GM12873 (cell line): ENCODE results near the gene SDK2.

Experiments used
- TF ChIP-seq, protein P1 (sequence below): IDR thresholded peaks from 2 replicates; pipeline ENCODE4 v1.5.1; 2012; ENCODE audit warnings: low read depth, mild to moderate bottlenecking, moderate library complexity, low read length, control low read depth; ENCODE audit not compliant: insufficient read depth; ENCODE audit errors: missing control alignments

Gene SDK2

DNA sequence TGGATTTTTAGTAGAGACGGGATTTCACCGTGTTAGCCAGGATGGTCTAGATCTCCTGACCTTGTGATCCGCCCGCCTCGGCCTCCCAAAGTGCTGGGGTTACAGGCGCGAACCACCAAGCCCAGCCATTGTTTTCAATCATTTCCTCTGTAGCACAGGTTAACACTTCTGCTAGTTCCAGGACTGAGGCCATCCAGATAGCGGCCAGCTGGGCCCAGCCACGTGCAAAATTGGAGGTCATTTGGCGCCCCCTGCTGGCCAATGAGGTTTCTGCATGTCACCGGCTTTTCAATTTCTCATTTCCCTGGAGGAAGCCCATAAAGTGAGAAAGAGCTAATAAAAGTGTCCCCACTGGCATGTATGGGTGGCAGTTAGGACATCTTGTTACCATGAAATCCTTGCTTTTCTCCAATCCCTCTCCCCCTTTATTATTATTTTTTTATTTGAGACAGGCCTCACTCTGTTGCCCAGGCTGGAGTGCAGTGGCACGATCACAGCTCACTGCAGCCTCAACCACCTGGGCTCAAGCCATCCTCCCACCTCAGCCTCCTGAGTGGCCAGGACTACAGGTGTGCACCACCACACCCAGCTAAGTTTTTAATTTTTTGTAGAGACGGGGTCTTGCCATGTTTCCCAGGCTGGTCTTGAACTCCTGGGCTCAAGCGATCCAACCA lies 274.3 kb downstream of the SDK2 start:
- TF ChIP-seq, protein P1, sequence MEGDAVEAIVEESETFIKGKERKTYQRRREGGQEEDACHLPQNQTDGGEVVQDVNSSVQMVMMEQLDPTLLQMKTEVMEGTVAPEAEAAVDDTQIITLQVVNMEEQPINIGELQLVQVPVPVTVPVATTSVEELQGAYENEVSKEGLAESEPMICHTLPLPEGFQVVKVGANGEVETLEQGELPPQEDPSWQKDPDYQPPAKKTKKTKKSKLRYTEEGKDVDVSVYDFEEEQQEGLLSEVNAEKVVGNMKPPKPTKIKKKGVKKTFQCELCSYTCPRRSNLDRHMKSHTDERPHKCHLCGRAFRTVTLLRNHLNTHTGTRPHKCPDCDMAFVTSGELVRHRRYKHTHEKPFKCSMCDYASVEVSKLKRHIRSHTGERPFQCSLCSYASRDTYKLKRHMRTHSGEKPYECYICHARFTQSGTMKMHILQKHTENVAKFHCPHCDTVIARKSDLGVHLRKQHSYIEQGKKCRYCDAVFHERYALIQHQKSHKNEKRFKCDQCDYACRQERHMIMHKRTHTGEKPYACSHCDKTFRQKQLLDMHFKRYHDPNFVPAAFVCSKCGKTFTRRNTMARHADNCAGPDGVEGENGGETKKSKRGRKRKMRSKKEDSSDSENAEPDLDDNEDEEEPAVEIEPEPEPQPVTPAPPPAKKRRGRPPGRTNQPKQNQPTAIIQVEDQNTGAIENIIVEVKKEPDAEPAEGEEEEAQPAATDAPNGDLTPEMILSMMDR, result peak; percentile 81

DNA sequence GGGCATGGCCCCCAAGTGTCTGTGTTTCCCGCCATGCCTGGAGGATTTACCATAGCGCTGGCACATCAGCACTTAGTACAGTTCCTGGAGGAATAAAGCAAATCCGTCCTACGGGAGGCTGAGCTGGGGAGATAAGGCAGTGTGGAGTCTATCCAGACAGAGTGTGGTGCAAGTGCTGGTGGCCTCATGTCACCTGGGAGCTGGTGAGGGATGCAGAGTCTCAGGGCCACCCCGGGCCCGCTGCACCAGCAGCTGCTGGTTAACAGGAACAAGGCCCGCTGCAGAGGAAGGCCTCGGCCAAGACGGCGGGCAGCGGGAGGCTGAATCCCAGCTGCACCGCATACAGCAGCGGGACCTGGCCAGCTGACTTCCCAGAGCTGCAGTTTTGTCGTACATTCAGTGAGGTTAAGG lies 275.1 kb downstream of the SDK2 start:
- TF ChIP-seq, protein P1, result no peak

DNA sequence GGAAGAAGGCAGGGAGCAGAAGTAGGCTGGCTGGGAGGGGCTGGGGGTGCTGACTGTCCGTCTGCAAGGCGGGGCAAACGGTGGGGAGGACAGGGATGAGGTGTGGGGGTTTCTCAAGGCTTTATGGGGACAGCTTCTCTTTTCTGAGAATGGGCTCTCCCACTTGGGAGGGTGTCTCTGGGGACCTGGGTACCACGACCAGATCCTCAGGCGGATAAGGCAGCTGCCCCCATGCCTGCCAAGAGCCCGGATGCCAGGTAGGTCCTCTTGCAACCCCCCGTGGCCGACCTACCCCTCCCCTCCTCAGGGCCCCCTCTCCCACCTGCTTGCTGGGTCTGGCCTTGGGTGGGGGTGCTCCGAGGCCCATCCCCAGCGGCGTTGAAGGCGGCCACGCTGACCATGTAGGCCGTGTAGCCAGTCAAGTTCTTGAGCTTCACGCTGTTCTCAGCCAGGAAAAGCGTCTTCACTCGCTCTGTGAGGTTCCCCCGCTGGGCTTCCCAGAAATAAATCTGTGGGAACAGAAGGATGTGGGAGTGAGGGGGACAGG lies 276.1 kb downstream of the SDK2 start:
- TF ChIP-seq, protein P1, result no peak

DNA sequence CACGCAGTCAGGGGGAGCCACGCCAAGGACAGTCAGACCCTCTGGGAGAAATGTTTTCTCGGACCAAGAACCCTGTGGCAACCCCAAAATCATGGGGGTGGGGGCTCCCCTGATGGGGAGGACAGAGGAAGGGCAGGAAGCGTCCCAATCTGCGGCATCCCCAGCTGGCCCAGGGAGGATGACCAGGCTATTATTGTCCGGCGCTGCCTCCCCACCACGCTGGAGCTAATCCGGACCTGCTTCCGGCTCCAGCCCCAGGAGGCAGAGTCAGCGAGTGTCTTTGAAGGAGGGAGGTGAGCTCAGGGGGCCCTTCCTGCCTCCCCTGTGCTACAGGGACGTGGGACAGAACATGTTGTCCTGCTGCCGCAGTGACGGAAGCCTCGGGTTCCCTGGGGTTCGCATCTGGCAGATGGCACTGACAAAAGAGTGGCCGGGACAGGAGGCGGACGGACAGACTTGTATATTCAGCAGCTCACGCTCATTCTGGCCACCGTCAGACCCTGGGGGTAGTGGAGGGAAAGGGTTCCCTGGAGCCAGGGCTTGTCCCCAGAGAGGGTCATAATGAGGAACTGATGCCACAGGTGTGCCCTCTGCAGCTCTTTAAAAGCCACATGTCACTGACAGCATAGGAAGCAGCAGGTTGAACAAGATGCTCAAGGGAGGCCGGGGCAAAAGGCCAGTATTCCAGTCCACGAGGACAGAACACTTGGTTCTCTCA lies 278.2 kb downstream of the SDK2 start:
- TF ChIP-seq, protein P1, result no peak

DNA sequence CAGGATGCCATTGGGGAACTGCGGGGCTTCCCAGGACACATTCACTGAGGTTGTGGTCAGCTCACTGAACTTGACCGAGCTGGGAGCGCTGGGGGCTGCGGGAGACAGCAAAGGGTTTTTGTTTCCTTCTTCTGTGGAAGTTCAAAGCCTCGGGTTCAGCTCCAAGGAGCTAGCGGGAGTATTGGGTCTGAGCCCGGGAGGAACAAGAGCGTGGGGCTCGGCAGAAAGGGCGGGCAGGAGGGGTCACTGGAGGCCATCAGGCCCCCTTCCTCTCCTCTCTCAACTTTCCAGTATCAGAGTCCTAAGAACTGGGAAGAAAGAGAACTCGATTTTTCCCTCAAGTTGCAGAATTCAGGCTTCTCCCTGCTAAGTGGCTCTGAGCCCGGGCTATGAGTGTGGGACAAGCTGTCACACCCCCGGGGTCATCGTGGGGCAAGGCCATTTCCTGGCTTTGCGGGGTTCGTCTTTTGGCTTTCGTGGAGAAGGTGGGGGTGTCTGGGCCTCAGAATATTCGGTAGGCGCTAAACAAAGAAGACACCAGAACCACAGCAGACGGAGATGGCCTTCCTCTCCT lies 278.9 kb downstream of the SDK2 start:
- TF ChIP-seq, protein P1, result no peak

DNA sequence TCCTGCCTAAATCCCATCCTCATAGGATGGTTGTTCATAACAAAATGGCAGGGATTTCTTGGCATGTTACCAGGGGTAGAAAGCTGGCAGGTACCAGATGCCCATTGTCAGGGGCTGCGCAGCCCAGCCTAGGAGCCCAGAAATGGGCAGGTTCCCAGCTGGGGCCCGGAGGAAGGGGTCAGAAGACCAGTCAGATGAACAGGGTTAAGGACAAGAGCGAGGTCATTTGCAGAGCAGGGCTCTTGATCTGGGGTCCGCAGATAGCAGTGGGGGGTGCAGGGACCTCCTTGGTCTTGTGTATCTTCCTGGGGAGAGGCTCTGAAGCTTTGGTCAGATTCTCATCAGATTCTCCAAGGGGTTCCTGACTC lies 280.1 kb downstream of the SDK2 start:
- TF ChIP-seq, protein P1, result no peak

DNA sequence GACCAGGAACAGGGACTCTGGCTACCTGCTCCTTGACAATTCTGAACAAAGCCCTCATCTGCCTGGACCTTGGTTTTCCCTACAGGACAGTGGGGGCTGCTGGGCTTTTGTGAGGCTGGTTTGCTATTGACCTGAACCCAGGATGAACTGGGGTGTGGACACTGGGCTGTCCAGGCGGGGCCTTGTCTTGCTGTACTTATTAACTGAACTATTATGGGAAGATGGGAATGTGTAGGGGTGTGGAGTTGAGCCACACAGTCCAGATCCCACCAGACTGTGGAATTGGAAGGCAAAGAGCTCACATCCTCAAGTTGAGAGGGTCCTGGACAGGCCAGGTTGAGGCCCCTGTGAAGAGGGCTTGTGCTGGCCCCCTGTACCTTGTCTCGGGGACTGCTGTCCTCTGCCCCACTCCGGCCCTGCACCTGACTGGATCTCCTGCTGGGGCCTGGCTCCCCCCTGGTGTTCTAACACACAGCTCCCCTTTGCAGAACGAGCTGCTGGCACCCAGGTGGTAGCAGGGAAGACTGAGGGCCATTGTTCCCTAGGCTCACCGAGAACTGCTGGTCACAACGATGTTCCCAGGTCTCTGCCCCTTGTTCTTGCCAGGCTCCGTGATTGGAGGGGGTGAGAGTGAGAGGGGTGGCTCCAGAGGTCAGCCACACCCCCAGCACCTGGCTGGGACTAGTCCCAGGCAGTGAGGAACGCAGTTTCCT lies 280.6 kb downstream of the SDK2 start:
- TF ChIP-seq, protein P1, result no peak
